Measurements from ENCODE around the gene PCYT1A. TPM values are rescaled to one million over a fixed set of nuclear protein-coding genes. Genes with fewer than 3 reads are reported as not detected.

Gene PCYT1A
- total RNA-seq, 1 donor from 2014 or later: 65.7 TPM

GRCh38 chr3:196237203-196237602 lies 50.3 kb downstream of the PCYT1A start:
- no peak for DNase-seq (ENCODE audit: low spot score)

- DNase-seq (ENCODE audit: low spot score): no peak
Observed at GRCh38 chr3:196236223-196236622, 51.3 kb downstream of the PCYT1A start.

DNA sequence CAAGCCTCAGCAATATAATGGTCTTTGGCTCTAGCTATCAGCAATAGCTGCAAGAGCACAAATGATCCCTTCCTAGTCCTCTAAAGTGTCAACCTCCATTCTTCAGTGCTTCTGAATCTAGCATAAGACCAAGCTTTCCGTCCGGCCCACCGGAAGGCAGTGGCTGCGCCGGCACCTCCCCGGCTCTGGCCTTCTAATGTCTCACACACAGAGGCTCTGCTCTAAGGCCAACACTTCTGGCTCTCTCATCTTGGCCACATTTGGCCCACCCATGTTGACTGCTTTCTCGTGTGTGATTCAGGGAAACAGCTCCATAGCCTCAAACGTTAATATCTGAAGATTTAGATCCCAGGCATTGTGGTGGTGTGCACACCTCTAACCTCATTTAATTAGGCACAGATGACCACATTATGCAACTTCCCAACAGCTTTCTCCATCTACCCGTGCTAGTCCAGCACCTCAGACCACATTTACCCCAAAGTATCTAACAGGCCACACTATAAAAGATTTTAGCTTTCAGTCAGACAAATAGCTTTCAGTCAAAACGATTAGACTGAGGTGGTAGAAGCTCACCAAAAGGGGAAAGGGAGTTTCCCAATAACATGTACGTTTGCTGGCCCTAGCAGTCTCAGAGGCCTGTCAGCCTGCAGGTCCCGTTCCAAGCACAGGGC lies 51.9 kb downstream of the PCYT1A start:
- no peak for DNase-seq (ENCODE audit: low spot score)

DNA sequence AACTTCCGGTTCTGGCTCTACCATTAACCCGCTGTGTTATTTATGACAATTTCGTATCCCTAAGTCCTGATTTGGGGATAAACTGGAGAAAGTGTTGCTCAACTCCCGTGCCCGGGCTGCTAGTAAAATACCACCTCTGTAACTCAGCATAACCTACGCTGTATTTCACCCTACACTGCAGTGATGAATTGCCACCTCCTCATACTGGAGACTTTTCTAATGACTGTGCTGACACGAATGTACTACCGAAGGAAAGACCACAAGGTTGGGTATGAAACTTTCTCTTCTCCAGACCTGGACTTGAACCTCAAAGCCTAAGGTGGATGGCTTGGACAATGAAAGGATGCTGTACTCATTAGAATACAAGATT lies 54.7 kb downstream of the PCYT1A start:
- DNase-seq (ENCODE audit: low spot score): no peak

GRCh38 chr3:196232154-196232881 lies 55.2 kb downstream of the PCYT1A start:
- no peak for DNase-seq (ENCODE audit: low spot score)

GRCh38 chr3:196227629-196228493 lies 59.7 kb downstream of the PCYT1A start:
- DNase-seq (ENCODE audit: low spot score): no peak

DNA sequence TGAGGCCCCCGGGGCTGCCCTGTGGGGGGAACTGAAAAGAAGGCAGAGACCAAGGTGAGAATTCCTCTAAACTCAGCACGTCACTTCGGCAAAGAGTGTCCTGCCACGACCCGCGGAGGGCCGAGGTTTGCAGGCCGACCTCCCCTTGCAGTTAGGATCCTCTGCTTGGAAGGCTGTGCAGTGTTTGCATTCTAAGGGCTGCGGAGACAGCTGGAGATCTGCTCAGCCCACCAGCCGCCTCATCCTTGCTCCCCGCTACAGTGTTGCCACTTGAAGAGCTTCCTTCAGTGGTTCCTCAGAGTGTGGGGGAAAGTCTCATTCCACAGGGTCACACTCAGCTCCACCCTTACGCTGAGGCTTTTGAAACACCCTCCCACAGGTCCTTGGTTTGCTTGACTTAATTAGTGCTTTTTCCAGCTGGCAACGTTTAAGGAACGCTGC lies 60.4 kb downstream of the PCYT1A start:
- no peak for DNase-seq (ENCODE audit: low spot score)

DNA sequence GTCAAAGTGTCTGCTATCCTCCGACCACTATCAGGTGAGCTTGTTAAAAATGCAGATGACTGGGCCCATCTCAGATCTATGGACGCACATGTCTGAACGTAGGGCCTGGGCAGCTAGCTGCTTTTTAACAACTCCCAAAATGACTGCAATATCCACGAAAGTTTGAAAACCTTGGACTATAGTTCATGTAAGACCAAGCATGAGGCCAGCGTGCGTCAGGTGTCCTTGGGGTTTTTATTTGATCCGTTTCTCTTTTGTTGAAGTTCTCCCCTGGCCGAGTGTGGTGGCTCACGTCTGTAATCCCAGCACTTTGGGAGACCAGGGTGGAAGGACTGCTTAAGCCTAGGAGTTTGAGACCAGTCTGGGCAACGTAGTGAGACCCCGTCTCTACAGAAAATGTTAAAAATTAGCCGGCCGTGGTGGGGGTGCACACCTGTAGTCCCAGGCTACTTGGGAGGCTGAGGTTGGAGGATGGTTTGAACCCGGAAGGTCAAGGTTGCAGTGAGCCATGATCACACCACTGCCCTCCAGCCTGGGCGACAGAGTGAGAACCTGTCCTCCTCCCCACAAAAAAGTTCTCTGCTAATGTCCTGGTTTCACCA lies 61.7 kb downstream of the PCYT1A start:
- DNase-seq (ENCODE audit: low spot score): no peak

DNA sequence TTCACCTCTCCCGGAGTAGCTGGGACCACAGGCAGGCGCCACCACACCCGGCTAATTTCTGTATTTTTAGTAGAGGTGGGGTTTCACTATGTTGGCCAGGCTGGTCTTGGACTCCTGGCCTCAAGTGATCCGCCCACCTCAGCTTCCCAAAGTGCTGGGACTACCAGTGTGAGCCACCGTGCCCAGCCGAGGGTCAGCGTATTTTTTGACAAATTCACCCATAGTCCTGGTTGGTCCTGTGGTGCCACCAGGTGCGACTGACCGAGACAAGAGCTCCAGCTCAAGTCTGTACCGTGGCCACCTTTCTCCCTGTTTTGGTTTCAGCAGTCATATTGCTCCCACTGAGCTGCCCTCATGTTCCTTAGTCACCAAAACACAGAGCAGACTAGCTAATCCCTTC lies 62.4 kb downstream of the PCYT1A start:
- DNase-seq (ENCODE audit: low spot score): no peak

DNA sequence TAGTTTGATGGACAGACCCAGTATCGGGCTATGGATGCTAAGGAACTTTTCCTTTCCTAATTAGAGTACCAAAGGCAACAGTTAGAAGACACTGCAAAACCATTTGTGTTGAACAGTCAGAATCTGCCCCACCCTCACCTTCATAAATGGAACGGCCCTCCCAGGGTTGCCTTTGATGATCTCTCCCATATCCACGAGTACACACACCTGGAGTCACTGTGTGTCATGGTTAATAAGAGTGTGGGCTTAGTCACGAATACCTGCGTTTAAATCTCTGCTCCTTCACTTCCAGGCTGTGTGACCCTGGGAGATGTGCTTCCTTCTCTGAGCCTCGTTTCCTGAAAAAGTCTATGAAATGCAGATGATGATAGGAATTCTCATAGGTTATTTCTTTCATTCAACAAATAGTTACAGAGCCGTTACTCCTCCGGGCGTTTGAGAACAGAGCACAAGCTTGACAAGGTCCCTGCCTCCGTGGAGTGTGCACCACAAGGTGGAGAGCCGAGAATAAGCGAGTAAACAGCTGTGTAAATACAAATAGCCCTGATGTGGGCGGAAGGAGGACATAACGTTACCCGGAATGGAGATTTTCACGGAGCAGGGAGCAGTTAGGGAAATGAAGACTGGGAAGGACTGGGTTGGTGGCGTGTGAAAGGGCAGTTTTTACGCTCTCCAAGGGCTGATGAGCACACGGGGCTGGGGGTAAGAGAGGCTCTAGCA lies 64.5 kb downstream of the PCYT1A start:
- DNase-seq (ENCODE audit: low spot score): no peak

DNA sequence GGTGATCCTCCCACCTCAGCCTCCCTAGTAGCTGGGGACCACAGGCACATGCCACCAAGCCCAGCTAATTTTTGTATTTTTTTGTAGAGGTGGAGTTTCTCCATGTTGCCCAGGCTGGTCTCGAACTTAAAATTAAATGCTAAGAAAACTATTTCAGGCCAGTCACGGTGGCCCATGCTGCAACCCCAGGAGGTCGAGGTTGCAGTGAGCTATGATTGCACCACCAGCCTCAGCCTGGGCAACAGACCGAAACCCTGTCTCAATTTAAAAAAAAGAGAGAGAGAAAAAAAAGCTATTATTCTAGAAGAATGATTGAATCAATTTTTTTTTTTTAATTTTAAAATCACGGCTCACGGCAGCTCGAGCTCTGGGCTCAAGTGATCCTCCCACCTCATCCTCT lies 66.5 kb downstream of the PCYT1A start:
- no peak for DNase-seq (ENCODE audit: low spot score)

GRCh38 chr3:196220587-196220986 lies 66.9 kb downstream of the PCYT1A start:
- no peak for DNase-seq (ENCODE audit: low spot score)

DNA sequence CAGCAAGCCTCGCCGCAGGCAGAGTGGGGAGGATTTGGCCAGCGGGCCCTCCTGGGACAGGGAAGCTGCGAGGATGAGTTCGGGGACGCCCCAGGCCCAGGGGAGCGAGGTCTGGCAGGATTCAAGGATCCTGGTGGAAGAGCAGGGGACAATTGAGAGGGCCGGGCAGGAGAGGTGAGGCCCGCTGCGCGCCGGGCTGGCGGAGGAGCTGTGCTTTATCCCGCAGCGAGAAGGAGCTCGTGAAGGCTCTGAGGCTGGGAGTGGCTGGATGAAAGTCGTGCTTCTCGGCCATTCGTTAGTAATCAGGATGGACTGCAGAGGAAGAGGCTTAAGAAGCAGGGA lies 67.6 kb downstream of the PCYT1A start:
- no peak for DNase-seq (ENCODE audit: low spot score)

- DNase-seq (ENCODE audit: low spot score): no peak
Observed at GRCh38 chr3:196219194-196219969, 68.1 kb downstream of the PCYT1A start.

- no peak for DNase-seq (ENCODE audit: low spot score)
Observed at GRCh38 chr3:196218155-196218712, 69.3 kb downstream of the PCYT1A start.

DNA sequence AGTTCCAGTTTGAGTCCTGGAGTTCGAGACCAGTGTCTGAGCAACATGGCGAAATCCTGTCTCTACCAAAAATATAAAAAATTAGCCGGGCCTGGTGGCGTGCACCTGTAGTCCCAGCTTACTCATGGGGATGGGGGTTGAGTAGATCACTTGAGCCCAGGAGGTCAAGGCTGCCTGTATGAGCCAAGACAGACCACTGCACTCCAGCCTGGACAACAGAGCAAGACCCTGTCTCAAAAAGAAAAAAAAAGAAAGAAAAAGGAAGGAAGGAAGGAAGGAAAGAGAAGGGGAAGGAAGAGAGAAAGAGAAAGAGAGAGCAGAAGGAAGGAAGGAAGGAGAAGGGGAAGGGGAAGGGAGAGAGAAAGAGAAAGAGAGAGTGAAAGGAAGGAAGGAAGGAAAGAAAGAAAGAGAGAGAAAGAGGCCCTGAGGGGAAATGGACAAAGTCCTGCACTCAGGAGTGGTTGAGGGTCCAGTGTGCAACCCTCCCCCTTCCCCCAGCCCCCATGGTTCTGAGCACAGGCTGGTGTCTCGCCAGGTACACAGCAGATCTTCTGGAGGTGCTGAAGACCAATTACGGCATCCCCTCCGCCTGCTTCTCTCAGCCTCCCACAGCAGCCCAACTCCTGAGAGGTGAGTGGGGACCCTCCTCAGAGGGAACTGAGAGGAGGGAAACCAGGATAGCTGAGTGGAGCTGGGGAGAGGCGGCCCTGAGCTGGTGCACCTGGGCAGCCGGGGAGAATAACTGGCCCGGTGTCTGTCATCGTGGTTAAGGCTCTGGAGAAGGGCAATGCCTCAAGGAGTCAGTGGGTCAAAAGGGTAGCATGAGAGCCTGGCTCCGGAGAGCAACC lies 70.0 kb downstream of the PCYT1A start:
- no peak for DNase-seq (ENCODE audit: low spot score)

DNA sequence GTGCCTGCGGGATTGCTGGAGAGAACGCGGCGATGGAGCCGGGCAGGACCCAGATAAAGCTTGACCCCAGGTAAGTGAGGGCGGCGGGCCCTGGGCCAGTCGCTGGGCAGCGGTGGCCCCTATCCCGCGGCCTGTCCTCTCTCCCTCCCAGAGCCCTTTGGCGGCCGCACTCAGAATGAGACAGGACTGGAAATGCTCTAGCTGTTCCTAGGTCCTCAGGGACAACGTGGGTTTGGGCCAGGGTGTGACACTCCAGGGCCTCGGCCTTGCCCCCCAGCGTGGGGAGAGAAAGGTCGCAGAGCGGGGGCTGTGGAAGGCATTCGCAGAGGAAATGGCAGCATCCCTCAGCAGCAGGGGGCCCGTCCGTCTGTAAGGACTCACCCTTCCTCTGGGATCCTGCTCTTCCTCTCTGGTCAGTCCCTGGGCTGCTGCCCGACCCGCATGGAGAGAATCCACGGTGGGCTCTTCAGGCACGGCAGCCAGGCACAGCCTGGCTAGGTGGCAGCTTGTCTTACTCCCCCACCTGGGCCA lies 70.8 kb downstream of the PCYT1A start:
- no peak for DNase-seq (ENCODE audit: low spot score)

- no peak for DNase-seq (ENCODE audit: low spot score)
Observed at GRCh38 chr3:196216089-196216564, 71.4 kb downstream of the PCYT1A start, which contains the start of gene SLC51A. Gene SLC51A (plus strand): TSS chr3:196216534. CDS start chr3:196216713, 179 bp downstream.

- no peak for DNase-seq (ENCODE audit: low spot score)
Observed at GRCh38 chr3:196215493-196216020, 72.0 kb downstream of the PCYT1A start.
